Spleen (tissue), 11 donors: ENCODE results near the gene ERC2. TPM values are rescaled to one million over a fixed set of nuclear protein-coding genes. Genes with fewer than 3 reads are reported as not detected.

Experiments used
- DNase-seq: peaks from one replicate; pipeline ENCODE4 v3.0.0-alpha.2; 2020
- H3K27ac ChIP-seq, 8 donors: fragments of 200-600 bp; sonication (generic) in 7 of 8; 1 replicate in 4 of 8; 2 replicates in 4 of 8; pipeline versions ENCODE4 v1.5.0 to v1.8.0; 2016 to 2021; ENCODE audit warnings: inconsistent platforms in 4 of 8, mild to moderate bottlenecking in 4 of 8, moderate library complexity in 1 of 8
- H3K27me3 ChIP-seq, 7 donors: fragments of 200-600 bp; sonication (generic) in 6 of 7; replicated peaks in 1 of 7; 1 replicate in 4 of 7; 2 replicates in 3 of 7; pipeline versions ENCODE4 v1.5.0 to v1.8.0; 2016 to 2021; ENCODE audit warnings: inconsistent platforms in 3 of 7, mild to moderate bottlenecking in 1 of 7
- H3K36me3 ChIP-seq, 6 donors: fragments of 200-600 bp; sonication (generic) in 5 of 6; 1 replicate in 4 of 6; 2 replicates in 2 of 6; pipeline versions ENCODE4 v1.5.0 to v1.8.0; 2016 to 2021; ENCODE audit warnings: inconsistent platforms in 2 of 6
- H3K4me1 ChIP-seq, 6 donors: fragments of 200-600 bp; sonication (generic) in 5 of 6; 1 replicate in 3 of 6; 2 replicates in 3 of 6; pipeline versions ENCODE4 v1.5.0 to v1.8.0; 2016 to 2021; ENCODE audit warnings: inconsistent platforms in 3 of 6
- H3K4me3 ChIP-seq, 8 donors: fragments of 200-600 bp; sonication (generic) in 7 of 8; 1 replicate in 4 of 8; 2 replicates in 4 of 8; pipeline versions ENCODE4 v1.5.0 to v1.8.0; 2016 to 2021; ENCODE audit warnings: inconsistent platforms in 4 of 8, mild to moderate bottlenecking in 4 of 8, moderate library complexity in 2 of 8
- H3K9me3 ChIP-seq, 8 donors: fragments of 200-600 bp; sonication (generic) in 7 of 8; 1 replicate in 4 of 8; 2 replicates in 4 of 8; pipeline versions ENCODE4 v1.5.0 to v1.8.0; 2016 to 2021; ENCODE audit warnings: inconsistent platforms in 4 of 8
- CTCF ChIP-seq, 11 experiments: fragments of 200-600 bp in 7 of 11; fragments of 450-650 bp in 4 of 11; sonication (generic) in 4 of 11; IDR thresholded peaks in 8 of 11; conservative IDR thresholded peaks in 3 of 11; 1 replicate in 7 of 11; 2 replicates in 4 of 11; pipeline versions ENCODE4 v1.4.0 to v1.8.0; 2016 to 2021; ENCODE audit warnings: antibody characterized with exemption in 11 of 11, inconsistent platforms in 4 of 11, mild to moderate bottlenecking in 1 of 11
- POLR2A ChIP-seq, 3 donors: fragments of 450-650 bp; IDR thresholded peaks; one replicate each; pipeline ENCODE4 v1.5.1; 2017; ENCODE audit warnings: antibody characterized with exemption in 3 of 3, mild to moderate bottlenecking in 1 of 3
- POLR2AphosphoS5 ChIP-seq, 3 donors: sonication (generic); formaldehyde crosslinking; IDR thresholded peaks; one replicate each; pipeline ENCODE4 v1.5.1; 2017; ENCODE audit warnings: antibody characterized with exemption in 3 of 3
- WGBS, 5 donors: extraction: QIAGEN DNeasy Blood & Tissue Kit in 3 of 5; methylation state at CpG; one replicate each; pipeline versions ENCODE4 v1.1.5 to v1.1.7; 2013 to 2018; 5-methylcytosine and 5-hydroxymethylcytosine counted together
- intact Hi-C: fragments of 100-400 bp; cut with DNase I; formaldehyde crosslinking; loops from one replicate; pipeline ENCODE4 v1.15.0; 2023; ENCODE audit warnings: low total_unique reads
- polyA plus RNA-seq, 3 donors: library from polyadenylated mRNA; stranded (reverse); fragments of 200-250 nt; gene quantifications; one replicate each; pipeline ENCODE4 v1.2.1, GENCODE V29; 2013
- total RNA-seq, 7 donors: library from RNA; depleted of rRNA in 3 of 7; stranded (reverse); fragments of >200 nt in 3 of 7; fragmentation: NEBNext Ultra II Directional in 4 of 7; extraction: Animal tissue kit (Norgen Biotek cat#: 25700) in 4 of 7; gene quantifications; one replicate each; pipeline versions ENCODE4 v1.1.0 to v1.2.1, GENCODE V29; 2016 to 2021
- donor health status: healthy with polysubstance abuse.
- donor health status: DM: no; HTN: no; CAD: no; lungs with moderate emphysema.
- donor health status: DM: no; HTN: no; CAD: no.
- donor health status: Bipolar disorder and iron deficiency.
- donor health status: healthy.
- donor health status: DM: no; HTN: no; CAD: no.
- donor health status: DM: yes; HTN: yes; CAD: no.

Gene ERC2
- total and polyA plus RNA-seq, 10 donors: 0.04 to 4.9 (median 0.39) TPM

GRCh38 chr3:55692957-55693558 is 775.2 kb downstream of the ERC2 start:
- 68 to 80% (median 73%) methylated on average over 2 of the region's 2 CpGs for WGBS, 5 donors
- no peak for DNase-seq
- Histone ChIP-seq H3K4me1 (no peaks in the 10 kb centered on the region), H3K4me3 (no peak overlapping the region), H3K9me3 (no peaks in the 10 kb centered on the region), H3K27me3 (no peaks in the 10 kb centered on the region), H3K27ac (no peak overlapping the region), H3K36me3 (no peaks in the 10 kb centered on the region)
- intact Hi-C loops: no loop called here
- TF ChIP-seq POLR2A (IDR thresholded peaks at IDR 0.05): no peak
- TF ChIP-seq CTCF (IDR thresholded peaks at IDR 0.05 in 8 of 11, conservative IDR thresholded peaks at IDR 0.05 in 3 of 11): no peak
- no peak for TF ChIP-seq POLR2AphosphoS5 (IDR thresholded peaks at IDR 0.05)

GRCh38 chr3:55692295-55692956 is 775.8 kb downstream of the ERC2 start:
- intact Hi-C loops: no loop called here
- H3K4me1 ChIP-seq: no peaks in the 10 kb centered on the region
- H3K27me3 ChIP-seq: no peaks in the 10 kb centered on the region
- DNase-seq: no peak
- no peak overlapping the region for H3K4me3 ChIP-seq
- 32 to 60% (median 43%) methylated on average over 1 of the region's 1 CpG for WGBS, 5 donors
- H3K36me3 ChIP-seq: no peaks in the 10 kb centered on the region
- no peaks in the 10 kb centered on the region for H3K9me3 ChIP-seq
- TF ChIP-seq POLR2A (IDR thresholded peaks at IDR 0.05) (no peak), CTCF (IDR thresholded peaks at IDR 0.05 in 8 of 11, conservative IDR thresholded peaks at IDR 0.05 in 3 of 11) (no peak), POLR2AphosphoS5 (IDR thresholded peaks at IDR 0.05) (no peak)
- H3K27ac ChIP-seq: no peak overlapping the region

- Histone ChIP-seq H3K4me3 (no peak overlapping the region), H3K27me3 (no peaks in the 10 kb centered on the region), H3K27ac (no peak overlapping the region), H3K4me1 (no peaks in the 10 kb centered on the region), H3K36me3 (no peaks in the 10 kb centered on the region), H3K9me3 (no peaks in the 10 kb centered on the region)
- intact Hi-C loops: no loop called here
- no peak for TF ChIP-seq POLR2A (IDR thresholded peaks at IDR 0.05)
- 49 to 74% (median 64%) methylated on average over 4 of the region's 4 CpGs for WGBS, 5 donors
- DNase-seq: no peak
These were observed 777.1 kb downstream of the ERC2 start for GRCh38 chr3:55691141-55691540.

- H3K27ac ChIP-seq: no peak overlapping the region
- no peaks in the 10 kb centered on the region for H3K4me1 ChIP-seq
- H3K36me3 ChIP-seq: no peaks in the 10 kb centered on the region
- no peak for DNase-seq
- H3K4me3 ChIP-seq: no peak overlapping the region
- TF ChIP-seq POLR2A (IDR thresholded peaks at IDR 0.05) (no peak), POLR2AphosphoS5 (IDR thresholded peaks at IDR 0.05) (no peak), CTCF (IDR thresholded peaks at IDR 0.05 in 8 of 11, conservative IDR thresholded peaks at IDR 0.05 in 3 of 11) (no peak)
- no peaks in the 10 kb centered on the region for H3K9me3 ChIP-seq
- intact Hi-C loops: no loop called here
- H3K27me3 ChIP-seq: no peaks in the 10 kb centered on the region
- WGBS, 5 donors: 59 to 86% (median 74%) methylated on average over 3 of the region's 3 CpGs
These were observed 777.5 kb downstream of the ERC2 start for GRCh38 chr3:55690726-55691125.
